ENCODE data around the gene GLT6D1.

Gene GLT6D1

DNA sequence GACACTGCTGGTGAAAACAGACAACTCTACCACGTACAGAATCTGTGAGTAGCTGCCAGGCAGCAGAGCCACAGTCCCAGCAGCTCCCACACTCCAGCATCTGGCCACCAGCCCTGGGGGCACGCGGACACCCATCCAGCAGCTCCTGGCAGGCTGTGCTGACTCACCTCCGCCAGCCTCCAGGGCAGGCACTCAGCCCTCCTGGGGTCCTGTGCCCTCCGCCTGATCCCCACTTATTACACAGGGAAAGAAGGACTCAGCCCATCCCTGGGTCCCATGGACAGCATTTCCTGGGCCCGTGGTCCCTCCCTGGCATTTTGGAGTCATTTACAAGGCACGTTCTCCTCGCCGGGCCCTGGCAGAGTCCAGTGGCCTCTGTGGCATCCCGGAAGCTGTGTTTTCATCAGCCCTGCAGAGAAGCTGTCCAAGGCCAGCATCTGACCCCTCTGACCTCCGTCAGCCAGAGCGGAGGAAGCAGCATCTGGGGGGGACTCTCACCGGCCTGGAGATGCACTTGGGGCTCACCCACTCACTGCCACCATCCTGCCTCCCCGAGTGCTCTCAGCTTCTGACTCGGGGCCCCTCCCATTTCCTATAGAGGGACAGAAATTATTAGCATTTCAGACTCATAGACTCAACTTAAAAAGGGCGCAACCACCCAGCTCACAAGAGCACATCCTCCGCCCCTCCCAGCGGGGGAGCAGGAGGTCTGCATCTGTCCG, 56.2 kb downstream of the GLT6D1 start:
- no peak for DNase-seq

GRCh38 chr9:135582541-135582940, 56.8 kb downstream of the GLT6D1 start:
- DNase-seq: no peak

- DNase-seq: no peak
Observed at GRCh38 chr9:135581636-135582426, 57.5 kb downstream of the GLT6D1 start.

DNA sequence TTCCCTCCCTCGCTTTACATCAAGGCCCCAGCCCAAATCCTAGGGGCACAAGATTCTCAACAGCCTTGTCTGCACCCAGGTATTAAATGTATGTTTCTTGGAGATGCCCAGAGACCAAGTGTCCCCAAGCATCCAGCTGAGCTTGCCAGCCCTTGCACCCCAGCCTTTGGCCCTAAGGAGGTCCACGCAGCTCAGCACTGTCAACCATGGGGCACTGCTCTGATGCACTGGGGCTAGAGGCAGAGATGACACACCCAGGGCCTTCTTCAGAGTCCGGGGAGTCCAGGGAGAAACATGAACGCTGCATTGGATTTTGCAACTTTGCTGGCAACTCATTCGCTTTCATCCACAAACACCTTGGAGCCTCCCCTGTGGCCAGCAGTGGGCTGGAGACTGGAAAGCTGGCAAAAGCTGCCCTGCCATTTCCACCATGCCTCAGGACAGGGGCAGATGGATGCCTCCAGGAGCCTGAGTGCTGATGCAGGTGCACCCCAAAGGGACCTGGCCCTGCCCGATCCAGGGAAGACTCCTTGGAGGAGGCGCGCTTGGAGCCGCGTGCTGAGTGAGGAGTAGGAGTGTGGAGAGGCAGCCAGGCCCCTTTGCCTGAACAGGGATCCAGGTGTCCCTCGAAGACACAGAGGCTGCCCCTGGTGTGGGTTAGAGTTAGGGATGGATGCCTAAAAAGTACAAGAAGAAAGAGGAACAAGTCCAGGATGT, 58.5 kb downstream of the GLT6D1 start:
- no peak for DNase-seq

DNA sequence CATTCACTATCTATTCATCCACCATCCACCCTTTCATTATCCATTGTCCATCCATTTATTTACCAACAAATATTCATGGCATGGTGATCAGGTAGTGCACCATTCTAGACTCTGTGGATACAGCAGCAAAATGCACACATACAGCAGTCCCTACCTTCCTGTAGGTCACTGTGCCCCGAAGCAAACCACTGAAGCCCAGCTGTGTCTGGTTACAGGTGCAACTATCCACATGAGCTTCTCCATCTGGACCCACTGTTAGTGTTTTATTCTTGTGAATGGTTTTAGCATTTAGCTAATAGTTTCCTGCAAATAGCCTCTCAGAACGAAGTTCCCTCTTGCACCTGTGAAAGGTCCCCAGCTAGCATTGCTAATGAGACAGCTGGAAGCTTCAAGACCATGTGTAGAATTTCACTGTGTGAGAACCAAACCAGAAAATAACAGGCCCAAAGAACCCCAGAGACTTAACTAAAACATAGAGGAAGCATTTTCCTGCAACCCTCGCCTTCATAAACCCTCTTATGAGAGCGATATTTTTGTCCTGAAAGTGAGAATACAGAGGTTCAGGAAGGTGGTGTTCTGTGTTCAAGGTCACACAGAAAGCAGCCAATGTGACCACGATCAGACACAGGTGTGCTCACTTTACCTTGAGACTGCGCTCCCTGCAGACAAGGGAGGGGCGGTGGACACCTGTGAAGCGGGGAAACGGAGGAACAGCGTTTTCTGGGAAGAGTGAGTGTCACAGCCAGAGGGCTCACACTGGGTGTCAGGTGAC, 59.3 kb downstream of the GLT6D1 start:
- DNase-seq: no peak

GRCh38 chr9:135579356-135579755, 60.0 kb downstream of the GLT6D1 start:
- no peak for DNase-seq

GRCh38 chr9:135577256-135577655, 62.1 kb downstream of the GLT6D1 start:
- no peak for DNase-seq

GRCh38 chr9:135575995-135576631, 63.2 kb downstream of the GLT6D1 start:
- DNase-seq: no peak

DNA sequence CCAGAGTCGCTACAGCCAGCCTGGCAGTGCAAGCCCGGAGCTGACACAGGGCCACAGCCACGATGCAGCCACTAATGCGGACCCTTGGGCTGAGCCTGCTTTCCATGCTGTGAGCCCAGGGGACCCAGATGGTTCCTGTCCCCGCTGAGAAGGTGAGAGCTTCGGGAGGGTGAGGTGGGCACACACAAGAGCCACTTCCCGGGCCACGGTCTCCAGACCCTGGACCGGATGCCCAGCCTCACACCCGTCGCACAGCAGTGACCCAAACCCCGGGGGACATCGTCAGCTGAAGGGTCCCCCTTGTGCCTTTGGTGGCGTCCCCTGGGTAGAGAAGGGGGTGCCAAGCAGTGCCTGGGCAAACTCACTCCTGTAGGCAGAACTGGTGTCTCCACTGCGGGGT, 64.4 kb downstream of the GLT6D1 start:
- no peak for DNase-seq

DNA sequence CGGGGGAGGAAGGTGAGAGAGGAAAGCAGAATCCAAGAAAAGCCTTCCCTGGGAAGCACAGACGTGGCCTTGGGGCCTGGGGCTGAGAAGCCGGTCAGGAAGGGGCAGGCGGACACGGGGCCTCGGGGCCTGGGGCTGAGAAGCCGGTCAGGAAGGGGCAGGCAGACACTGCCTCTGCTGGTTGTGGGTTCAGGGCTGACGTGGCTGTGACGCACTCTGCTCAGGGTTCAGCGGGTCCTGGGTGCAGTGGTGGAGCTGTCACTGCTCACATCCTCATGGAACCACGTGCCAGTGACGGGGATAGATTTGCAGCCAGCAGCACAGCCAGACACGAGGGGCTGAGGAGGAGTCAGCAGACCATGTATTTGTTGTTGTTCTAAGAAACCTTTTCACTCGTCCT, 65.0 kb downstream of the GLT6D1 start:
- no peak for DNase-seq

Measured in NCI-H187 treated with DMSO at 0.1 percent for 48 hours (cell line).